Astrocyte (in vitro differentiated cells and primary cell): ENCODE results near the gene MTA3. TPM values are rescaled to one million over a fixed set of nuclear protein-coding genes. Genes with fewer than 3 reads are reported as not detected.

Experiments
- DNase-seq: peaks from one replicate; pipeline ENCODE4 v3.0.0-alpha.2; 2010; ENCODE audit warnings: low read depth
- FAIRE-seq: peaks from 2 replicates; lab custom pipeline; 2011; peaks lifted over from hg19 to GRCh38; lab: Jason Lieb, UNC
- H2AFZ ChIP-seq: 2 replicates; pipeline ENCODE4 v1.6.0; 2012; ENCODE audit warnings: low read depth, low read length, inconsistent platforms
- H3K27ac ChIP-seq: 2 replicates; pipeline ENCODE4 v1.5.1; 2011; ENCODE audit warnings: low read depth, low read length, inconsistent platforms
- H3K27me3 ChIP-seq: 2 replicates; pipeline ENCODE4 v1.6.0; 2011; ENCODE audit warnings: low read length, inconsistent platforms; ENCODE audit not compliant: insufficient read depth
- H3K36me3 ChIP-seq: 2 replicates; pipeline ENCODE4 v1.5.1; 2011; ENCODE audit warnings: low read length, inconsistent platforms; ENCODE audit not compliant: insufficient read depth
- H3K4me1 ChIP-seq: 2 replicates; pipeline ENCODE4 v1.5.1; 2011; ENCODE audit warnings: low read length, inconsistent platforms; ENCODE audit not compliant: insufficient read depth
- H3K4me2 ChIP-seq: 2 replicates; pipeline ENCODE4 v1.6.0; 2012; ENCODE audit warnings: low read length, inconsistent platforms
- H3K4me3 ChIP-seq: 2 replicates; pipeline ENCODE4 v1.5.1; 2011; ENCODE audit warnings: low read depth, mild to moderate bottlenecking, low read length, inconsistent platforms; ENCODE audit not compliant: insufficient read depth
- H3K79me2 ChIP-seq: 2 replicates; pipeline ENCODE4 v1.6.0; 2012; ENCODE audit warnings: mild to moderate bottlenecking, low read length, inconsistent platforms; ENCODE audit not compliant: insufficient read depth
- H3K9ac ChIP-seq: 2 replicates; pipeline ENCODE4 v1.6.0; 2012; ENCODE audit warnings: mild to moderate bottlenecking, low read length, inconsistent platforms
- H3K9me3 ChIP-seq: 2 replicates; pipeline ENCODE4 v1.5.1; 2012; ENCODE audit warnings: low read depth, mild to moderate bottlenecking, low read length, inconsistent platforms; ENCODE audit not compliant: insufficient read depth
- H4K20me1 ChIP-seq: 2 replicates; pipeline ENCODE4 v1.6.0; 2012; ENCODE audit warnings: low read length, inconsistent platforms; ENCODE audit not compliant: insufficient read depth
- H3K27ac Mint-ChIP-seq: one replicate; pipeline ENCODE4 v1.8.0; 2021; ENCODE audit warnings: mild to moderate bottlenecking, mixed read lengths; ENCODE audit not compliant: unreplicated experiment
- H3K27me3 Mint-ChIP-seq: one replicate; pipeline ENCODE4 v1.8.0; 2021; ENCODE audit warnings: low read depth, mixed read lengths; ENCODE audit not compliant: unreplicated experiment
- H3K36me3 Mint-ChIP-seq: one replicate; pipeline ENCODE4 v1.8.0; 2021; ENCODE audit warnings: low read depth, mixed read lengths; ENCODE audit not compliant: unreplicated experiment
- H3K4me1 Mint-ChIP-seq: one replicate; pipeline ENCODE4 v1.8.0; 2021; ENCODE audit warnings: low read depth, mixed read lengths; ENCODE audit not compliant: unreplicated experiment
- H3K4me3 Mint-ChIP-seq: one replicate; pipeline ENCODE4 v1.8.0; 2021; ENCODE audit warnings: mild to moderate bottlenecking, moderate library complexity, mixed read lengths; ENCODE audit not compliant: unreplicated experiment
- H3K9me3 Mint-ChIP-seq: one replicate; pipeline ENCODE4 v1.8.0; 2021; ENCODE audit warnings: mild to moderate bottlenecking, mixed read lengths; ENCODE audit not compliant: unreplicated experiment
- EZH2 ChIP-seq: IDR thresholded peaks from 2 replicates; pipeline ENCODE4 v1.6.1; 2012; ENCODE audit warnings: mild to moderate bottlenecking, low read length, inconsistent platforms; ENCODE audit not compliant: insufficient read depth
- total RNA-seq: library from RNA; stranded (reverse); gene quantifications from 2 replicates; pipeline ENCODE4 v1.2.1, GENCODE V29; 2021
- TF ChIP-seq, protein P1 (sequence below): IDR thresholded peaks from 2 replicates; pipeline ENCODE4 v1.5.1; 2011; ENCODE audit warnings: low read depth, mild to moderate bottlenecking, inconsistent platforms, low read length, moderate library complexity; ENCODE audit not compliant: insufficient read depth

Gene MTA3
- total RNA-seq, 1 donor from 2014 or later = 69.4 TPM

DNA sequence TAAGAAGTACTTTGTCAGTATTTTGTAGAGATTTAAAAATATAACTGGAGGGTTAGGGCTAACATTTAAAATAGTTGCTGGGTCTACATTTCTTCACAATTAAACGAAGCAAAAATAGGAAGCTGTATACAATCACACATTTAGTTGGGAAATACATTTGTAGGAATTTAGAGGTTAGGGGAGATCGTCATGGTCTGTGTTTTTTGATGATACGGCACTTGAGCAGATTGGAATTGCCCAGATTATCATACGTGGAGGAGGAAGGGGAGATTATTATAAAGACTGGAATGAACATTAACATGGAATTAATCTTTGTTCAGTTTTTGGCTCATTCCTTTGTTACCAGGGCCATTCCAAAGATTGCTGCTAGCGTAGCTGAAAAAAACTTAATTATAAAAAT lies 84.6 kb downstream of the MTA3 start:
- Histone ChIP-seq H3K4me1 (no peaks in the 10 kb centered on the region), H3K4me3 (no peak overlapping the region), H3K4me2 (no peak overlapping the region), H3K27ac (no peak overlapping the region), H3K79me2 (no peaks in the 10 kb centered on the region), H3K27me3 (no peaks in the 10 kb centered on the region), H3K9ac (no peak overlapping the region), H3K9me3 (no peaks in the 10 kb centered on the region), H3K36me3 (peaks cover 3% of the 10 kb centered on the region), H4K20me1 (no peaks in the 10 kb centered on the region), H2AFZ (no peak overlapping the region)
- H3K4me1 Mint-ChIP-seq = peaks cover 8% of the 10 kb centered on the region
- no peak for FAIRE-seq
- DNase-seq = no peak
- H3K27ac Mint-ChIP-seq = no peak overlapping the region
- no peak overlapping the region for H3K4me3 Mint-ChIP-seq
- H3K9me3 Mint-ChIP-seq = no peaks in the 10 kb centered on the region
- H3K36me3 Mint-ChIP-seq = peaks cover 8% of the 10 kb centered on the region
- no peaks in the 10 kb centered on the region for H3K27me3 Mint-ChIP-seq
- no peak for TF ChIP-seq EZH2
- TF ChIP-seq, protein P1, sequence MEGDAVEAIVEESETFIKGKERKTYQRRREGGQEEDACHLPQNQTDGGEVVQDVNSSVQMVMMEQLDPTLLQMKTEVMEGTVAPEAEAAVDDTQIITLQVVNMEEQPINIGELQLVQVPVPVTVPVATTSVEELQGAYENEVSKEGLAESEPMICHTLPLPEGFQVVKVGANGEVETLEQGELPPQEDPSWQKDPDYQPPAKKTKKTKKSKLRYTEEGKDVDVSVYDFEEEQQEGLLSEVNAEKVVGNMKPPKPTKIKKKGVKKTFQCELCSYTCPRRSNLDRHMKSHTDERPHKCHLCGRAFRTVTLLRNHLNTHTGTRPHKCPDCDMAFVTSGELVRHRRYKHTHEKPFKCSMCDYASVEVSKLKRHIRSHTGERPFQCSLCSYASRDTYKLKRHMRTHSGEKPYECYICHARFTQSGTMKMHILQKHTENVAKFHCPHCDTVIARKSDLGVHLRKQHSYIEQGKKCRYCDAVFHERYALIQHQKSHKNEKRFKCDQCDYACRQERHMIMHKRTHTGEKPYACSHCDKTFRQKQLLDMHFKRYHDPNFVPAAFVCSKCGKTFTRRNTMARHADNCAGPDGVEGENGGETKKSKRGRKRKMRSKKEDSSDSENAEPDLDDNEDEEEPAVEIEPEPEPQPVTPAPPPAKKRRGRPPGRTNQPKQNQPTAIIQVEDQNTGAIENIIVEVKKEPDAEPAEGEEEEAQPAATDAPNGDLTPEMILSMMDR = no peak

DNA sequence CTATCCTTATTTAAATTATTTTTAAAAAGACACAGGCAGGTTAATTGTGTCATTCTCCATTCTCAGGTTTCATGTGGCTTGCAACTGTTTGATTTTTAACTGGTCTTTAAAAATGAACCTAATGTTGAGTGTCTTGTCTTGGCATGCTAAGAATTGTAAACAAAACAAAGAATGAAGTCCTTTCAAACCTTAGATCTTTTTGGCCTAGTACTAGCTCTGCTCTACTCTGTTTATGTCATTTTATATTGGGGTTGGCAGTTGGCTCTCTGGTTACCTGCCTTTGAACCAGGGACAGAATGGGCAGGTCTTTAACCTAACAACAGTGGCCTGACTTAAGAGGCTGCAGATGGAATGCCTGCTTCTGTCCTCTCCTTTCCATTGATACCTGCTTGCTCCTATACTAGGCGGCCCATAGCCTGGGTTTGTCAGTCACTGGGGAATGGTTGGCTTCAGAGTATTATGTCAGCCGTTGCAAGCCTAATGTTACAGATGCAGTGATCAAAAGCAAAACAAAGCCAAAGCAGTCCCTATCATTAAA lies 85.5 kb downstream of the MTA3 start:
- DNase-seq (no peak), FAIRE-seq (no peak)
- H4K20me1 ChIP-seq = no peaks in the 10 kb centered on the region
- H3K79me2 ChIP-seq = no peaks in the 10 kb centered on the region
- Mint-ChIP-seq H3K27ac (no peak overlapping the region), H3K27me3 (no peaks in the 10 kb centered on the region), H3K4me1 (peaks cover 8% of the 10 kb centered on the region), H3K36me3 (peaks cover 7% of the 10 kb centered on the region), H3K9me3 (no peaks in the 10 kb centered on the region), H3K4me3 (no peak overlapping the region)
- no peak overlapping the region for H3K4me3 ChIP-seq
- no peak overlapping the region for H2AFZ ChIP-seq
- no peak overlapping the region for H3K9ac ChIP-seq
- H3K4me2 ChIP-seq = no peak overlapping the region
- H3K9me3 ChIP-seq = no peaks in the 10 kb centered on the region
- no peak for TF ChIP-seq EZH2
- TF ChIP-seq, protein P1 = no peak
- H3K4me1 ChIP-seq = no peaks in the 10 kb centered on the region
- no peaks in the 10 kb centered on the region for H3K36me3 ChIP-seq
- H3K27ac ChIP-seq = no peak overlapping the region
- H3K27me3 ChIP-seq = no peaks in the 10 kb centered on the region

DNA sequence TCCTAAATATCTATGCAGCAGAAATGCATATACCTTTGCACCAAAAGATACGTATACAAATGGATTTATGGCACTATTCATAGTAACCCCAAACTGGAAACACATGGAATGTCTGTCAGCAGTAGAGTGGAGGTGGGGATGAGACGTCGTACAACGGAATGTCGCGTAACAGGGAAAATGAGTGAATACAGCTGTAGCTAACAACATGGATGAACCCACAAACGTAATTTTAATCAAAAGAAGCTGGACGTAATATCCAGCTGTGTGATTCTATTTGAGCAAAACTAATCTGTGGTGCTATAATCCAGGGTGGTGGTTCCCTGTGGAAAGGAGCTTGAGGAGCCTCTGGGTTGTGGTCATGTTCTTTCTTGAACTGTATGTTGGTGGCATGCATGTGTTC lies 89.9 kb downstream of the MTA3 start:
- no peak overlapping the region for H3K4me2 ChIP-seq
- peaks cover 13% of the 10 kb centered on the region for H3K36me3 Mint-ChIP-seq
- H3K4me3 ChIP-seq = no peak overlapping the region
- no peak overlapping the region for H3K9ac ChIP-seq
- no peaks in the 10 kb centered on the region for H3K9me3 Mint-ChIP-seq
- H2AFZ ChIP-seq = no peak overlapping the region
- no peaks in the 10 kb centered on the region for H3K79me2 ChIP-seq
- H3K27ac Mint-ChIP-seq = no peak overlapping the region
- no peaks in the 10 kb centered on the region for H3K9me3 ChIP-seq
- H3K4me3 Mint-ChIP-seq = no peak overlapping the region
- no peaks in the 10 kb centered on the region for H3K4me1 ChIP-seq
- peaks cover 1% of the 10 kb centered on the region for H4K20me1 ChIP-seq
- no peak overlapping the region for H3K27ac ChIP-seq
- no peak for TF ChIP-seq EZH2
- TF ChIP-seq, protein P1 = no peak
- peaks cover 10% of the 10 kb centered on the region for H3K4me1 Mint-ChIP-seq
- no peaks in the 10 kb centered on the region for H3K27me3 Mint-ChIP-seq
- no peak for FAIRE-seq
- H3K27me3 ChIP-seq = no peaks in the 10 kb centered on the region
- DNase-seq = no peak
- H3K36me3 ChIP-seq = no peaks in the 10 kb centered on the region
